ENCODE results near the gene OFD1. TPM values are rescaled to one million over a fixed set of nuclear protein-coding genes. Genes with fewer than 3 reads are reported as not detected.

OFD1 gene
- polyA plus RNA-seq, 1 of the 3 experiments (the other 2 are of a cell fraction): 13.4 TPM

- Histone ChIP-seq H3K27ac (ENCODE audit: low read depth in 2 of 2, low read length in 1 of 2) (no peak overlapping the region), H3K4me1 (ENCODE audit: control insufficient read depth in 1 of 2, insufficient read depth in 2 of 2, low read depth in 1 of 2, low read length in 1 of 2) (no peaks in the 10 kb centered on the region; a peak in 1 of 4 replicates), H3F3A (replicated peaks; ENCODE audit: insufficient read depth) (no peaks in the 10 kb centered on the region), H3K9me2 (no peaks in the 10 kb centered on the region), H3K4me3 (ENCODE audit: low read depth in 2 of 2, low read length in 1 of 2) (no peak overlapping the region), H2AFZ (ENCODE audit: low read depth) (no peak overlapping the region), H3K36me3 (replicated peaks in 1 of 2; ENCODE audit: control insufficient read depth in 1 of 2, insufficient read depth in 2 of 2, low read length in 1 of 2) (peaks cover 40 to 55% of the 10 kb centered on the region in 2 experiments), H3K4me2 (no peak overlapping the region), H3K9me3 (no peaks in the 10 kb centered on the region), H3K79me2 (ENCODE audit: insufficient read depth) (no peaks in the 10 kb centered on the region), H3K27me3 (ENCODE audit: insufficient read depth) (no peaks in the 10 kb centered on the region), H3K9ac (no peak overlapping the region), H4K20me1 (ENCODE audit: insufficient read depth) (no peaks in the 10 kb centered on the region)
- CTCF ChIA-PET: interaction anchor here (1.2 to 2.1 kb wide), 6 partner anchors 11 to 256 kb away, joined by 3 to 6 read pairs (median 5); no protein-coding TSS in a partner anchor
- WGBS (ENCODE audit: low lambda C conversion rate): 85% methylated on average over 3 of the region's 3 CpGs
- POLR2A ChIA-PET: no interaction called here
- DNase-seq: no peak
- TF ChIP-seq RFX5 (IDR thresholded peaks at IDR 0.05; ENCODE audit: low read length): no peak
- TF ChIP-seq EZH2phosphoT487 (IDR thresholded peaks at IDR 0.05; ENCODE audit: borderline replicate concordance, low read depth): no peak
- TF ChIP-seq TAF1 (IDR thresholded peaks at IDR 0.05; ENCODE audit: borderline replicate concordance, low read depth, low read length): no peak
- TF ChIP-seq NFIC (IDR thresholded peaks at IDR 0.05; ENCODE audit: borderline replicate concordance): no peak
- TF ChIP-seq NRF1 (IDR thresholded peaks at IDR 0.05; ENCODE audit: low read depth, low read length): no peak
- TF ChIP-seq FOXJ3 (CRISPR knock-in tag; IDR thresholded peaks at IDR 0.05): no peak
- TF ChIP-seq GABPA (IDR thresholded peaks at IDR 0.05; ENCODE audit: low read depth): no peak
- TF ChIP-seq EP300 (IDR thresholded peaks at IDR 0.05; ENCODE audit: borderline replicate concordance in 1 of 2, low read depth in 1 of 2, low read length in 1 of 2): no peak
- TF ChIP-seq MXI1 (IDR thresholded peaks at IDR 0.05; ENCODE audit: low read depth, low read length): no peak
- TF ChIP-seq, protein P1, sequence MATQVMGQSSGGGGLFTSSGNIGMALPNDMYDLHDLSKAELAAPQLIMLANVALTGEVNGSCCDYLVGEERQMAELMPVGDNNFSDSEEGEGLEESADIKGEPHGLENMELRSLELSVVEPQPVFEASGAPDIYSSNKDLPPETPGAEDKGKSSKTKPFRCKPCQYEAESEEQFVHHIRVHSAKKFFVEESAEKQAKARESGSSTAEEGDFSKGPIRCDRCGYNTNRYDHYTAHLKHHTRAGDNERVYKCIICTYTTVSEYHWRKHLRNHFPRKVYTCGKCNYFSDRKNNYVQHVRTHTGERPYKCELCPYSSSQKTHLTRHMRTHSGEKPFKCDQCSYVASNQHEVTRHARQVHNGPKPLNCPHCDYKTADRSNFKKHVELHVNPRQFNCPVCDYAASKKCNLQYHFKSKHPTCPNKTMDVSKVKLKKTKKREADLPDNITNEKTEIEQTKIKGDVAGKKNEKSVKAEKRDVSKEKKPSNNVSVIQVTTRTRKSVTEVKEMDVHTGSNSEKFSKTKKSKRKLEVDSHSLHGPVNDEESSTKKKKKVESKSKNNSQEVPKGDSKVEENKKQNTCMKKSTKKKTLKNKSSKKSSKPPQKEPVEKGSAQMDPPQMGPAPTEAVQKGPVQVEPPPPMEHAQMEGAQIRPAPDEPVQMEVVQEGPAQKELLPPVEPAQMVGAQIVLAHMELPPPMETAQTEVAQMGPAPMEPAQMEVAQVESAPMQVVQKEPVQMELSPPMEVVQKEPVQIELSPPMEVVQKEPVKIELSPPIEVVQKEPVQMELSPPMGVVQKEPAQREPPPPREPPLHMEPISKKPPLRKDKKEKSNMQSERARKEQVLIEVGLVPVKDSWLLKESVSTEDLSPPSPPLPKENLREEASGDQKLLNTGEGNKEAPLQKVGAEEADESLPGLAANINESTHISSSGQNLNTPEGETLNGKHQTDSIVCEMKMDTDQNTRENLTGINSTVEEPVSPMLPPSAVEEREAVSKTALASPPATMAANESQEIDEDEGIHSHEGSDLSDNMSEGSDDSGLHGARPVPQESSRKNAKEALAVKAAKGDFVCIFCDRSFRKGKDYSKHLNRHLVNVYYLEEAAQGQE (IDR thresholded peaks at IDR 0.05; ENCODE audit: low read depth, low read length): no peak
- no peak for TF ChIP-seq JUND (IDR thresholded peaks at IDR 0.05)
- TF ChIP-seq FOXM1 (IDR thresholded peaks at IDR 0.05; ENCODE audit: low read depth): no peak
- TF ChIP-seq, protein P2, sequence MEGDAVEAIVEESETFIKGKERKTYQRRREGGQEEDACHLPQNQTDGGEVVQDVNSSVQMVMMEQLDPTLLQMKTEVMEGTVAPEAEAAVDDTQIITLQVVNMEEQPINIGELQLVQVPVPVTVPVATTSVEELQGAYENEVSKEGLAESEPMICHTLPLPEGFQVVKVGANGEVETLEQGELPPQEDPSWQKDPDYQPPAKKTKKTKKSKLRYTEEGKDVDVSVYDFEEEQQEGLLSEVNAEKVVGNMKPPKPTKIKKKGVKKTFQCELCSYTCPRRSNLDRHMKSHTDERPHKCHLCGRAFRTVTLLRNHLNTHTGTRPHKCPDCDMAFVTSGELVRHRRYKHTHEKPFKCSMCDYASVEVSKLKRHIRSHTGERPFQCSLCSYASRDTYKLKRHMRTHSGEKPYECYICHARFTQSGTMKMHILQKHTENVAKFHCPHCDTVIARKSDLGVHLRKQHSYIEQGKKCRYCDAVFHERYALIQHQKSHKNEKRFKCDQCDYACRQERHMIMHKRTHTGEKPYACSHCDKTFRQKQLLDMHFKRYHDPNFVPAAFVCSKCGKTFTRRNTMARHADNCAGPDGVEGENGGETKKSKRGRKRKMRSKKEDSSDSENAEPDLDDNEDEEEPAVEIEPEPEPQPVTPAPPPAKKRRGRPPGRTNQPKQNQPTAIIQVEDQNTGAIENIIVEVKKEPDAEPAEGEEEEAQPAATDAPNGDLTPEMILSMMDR (IDR thresholded peaks at IDR 0.05): no peak
- no peak for TF ChIP-seq RCOR1 (IDR thresholded peaks at IDR 0.05; ENCODE audit: low read length)
- TF ChIP-seq, protein P3, sequence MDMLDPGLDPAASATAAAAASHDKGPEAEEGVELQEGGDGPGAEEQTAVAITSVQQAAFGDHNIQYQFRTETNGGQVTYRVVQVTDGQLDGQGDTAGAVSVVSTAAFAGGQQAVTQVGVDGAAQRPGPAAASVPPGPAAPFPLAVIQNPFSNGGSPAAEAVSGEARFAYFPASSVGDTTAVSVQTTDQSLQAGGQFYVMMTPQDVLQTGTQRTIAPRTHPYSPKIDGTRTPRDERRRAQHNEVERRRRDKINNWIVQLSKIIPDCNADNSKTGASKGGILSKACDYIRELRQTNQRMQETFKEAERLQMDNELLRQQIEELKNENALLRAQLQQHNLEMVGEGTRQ (IDR thresholded peaks at IDR 0.05; ENCODE audit: borderline replicate concordance, low read depth, low read length): no peak
- TF ChIP-seq YY1 (IDR thresholded peaks at IDR 0.05; ENCODE audit: low read depth): no peak
Observed at GRCh38 chrX:13775837-13776236, 41.3 kb downstream of the OFD1 start.
